GM23248 (cell line): ENCODE measurements around the gene FAM171A1.

Experiments
- EZH2 ChIP-seq: fragments of 200-600 bp; sonication (generic); IDR thresholded peaks from 2 replicates; pipeline ENCODE4 v1.6.1; 2018; ENCODE audit warnings: antibody characterized with exemption, mild to moderate bottlenecking; ENCODE audit not compliant: insufficient read depth, poor library complexity, severe bottlenecking
- EZH2phosphoT487 ChIP-seq: fragments of 200-600 bp; sonication (generic); IDR thresholded peaks from 2 replicates; pipeline ENCODE4 v1.6.1; 2018; ENCODE audit warnings: antibody characterized with exemption, moderate library complexity, mild to moderate bottlenecking, low read depth; ENCODE audit not compliant: insufficient read depth

- TF ChIP-seq EZH2 (no peak), EZH2phosphoT487 (no peak)
These were observed 36.3 kb downstream of the FAM171A1 start for GRCh38 chr10:15334650-15335323.
